GM12891 (cell line): ENCODE data around the gene SLC1A3.

Experiments used
- POLR2A ChIP-seq: IDR thresholded peaks from 2 replicates; pipeline ENCODE4 v1.6.1; 2011; ENCODE audit warnings: low read depth, low read length, control low read depth
- POLR2AphosphoS5 ChIP-seq: IDR thresholded peaks from 2 replicates; pipeline ENCODE4 v1.6.1; 2011; ENCODE audit warnings: low read depth, low read length, control low read depth
- SPI1 ChIP-seq: IDR thresholded peaks from 2 replicates; pipeline ENCODE4 v1.6.1; 2011; ENCODE audit warnings: low read depth, low read length, control low read depth

DNA sequence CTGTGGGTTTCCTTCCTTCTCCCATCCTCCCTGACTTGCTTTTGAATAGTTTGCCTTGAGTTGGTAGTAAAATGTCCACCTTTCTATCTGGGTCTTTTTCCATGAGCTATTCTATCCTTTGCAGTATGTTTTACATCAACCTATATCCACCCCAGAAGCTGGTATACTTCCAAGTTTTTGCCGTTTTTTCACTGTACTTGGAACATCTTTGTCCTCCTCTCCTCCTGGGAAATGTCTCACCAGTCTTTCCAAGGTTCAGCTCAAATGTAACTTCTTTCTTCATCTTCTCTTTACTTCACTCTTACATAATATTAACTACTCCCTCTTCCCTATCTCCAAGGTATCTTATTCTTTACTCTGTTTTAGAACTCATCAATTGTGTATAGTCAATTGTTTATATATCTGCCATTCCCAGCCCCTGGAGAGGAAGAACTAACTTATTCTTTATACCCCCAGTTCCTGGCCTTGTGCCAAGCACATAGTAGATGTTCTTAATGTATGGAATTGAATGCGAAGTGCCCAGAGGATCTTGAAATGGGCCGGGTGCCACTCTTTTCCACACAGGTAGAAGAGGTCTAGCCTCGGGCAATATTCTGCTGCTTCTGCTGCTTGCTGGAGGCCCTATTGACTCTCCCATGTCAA, 34.9 kb upstream of the SLC1A3 start:
- TF ChIP-seq POLR2AphosphoS5 (no peak), POLR2A (no peak), SPI1 (no peak)
